ENCODE results near the gene TOMM20.
"Not testable (repeated sequence)": the region's sequence is repeated elsewhere in the genome, so short reads cannot be mapped to it uniquely, and the experiment has no call there.

TOMM20 gene

DNA sequence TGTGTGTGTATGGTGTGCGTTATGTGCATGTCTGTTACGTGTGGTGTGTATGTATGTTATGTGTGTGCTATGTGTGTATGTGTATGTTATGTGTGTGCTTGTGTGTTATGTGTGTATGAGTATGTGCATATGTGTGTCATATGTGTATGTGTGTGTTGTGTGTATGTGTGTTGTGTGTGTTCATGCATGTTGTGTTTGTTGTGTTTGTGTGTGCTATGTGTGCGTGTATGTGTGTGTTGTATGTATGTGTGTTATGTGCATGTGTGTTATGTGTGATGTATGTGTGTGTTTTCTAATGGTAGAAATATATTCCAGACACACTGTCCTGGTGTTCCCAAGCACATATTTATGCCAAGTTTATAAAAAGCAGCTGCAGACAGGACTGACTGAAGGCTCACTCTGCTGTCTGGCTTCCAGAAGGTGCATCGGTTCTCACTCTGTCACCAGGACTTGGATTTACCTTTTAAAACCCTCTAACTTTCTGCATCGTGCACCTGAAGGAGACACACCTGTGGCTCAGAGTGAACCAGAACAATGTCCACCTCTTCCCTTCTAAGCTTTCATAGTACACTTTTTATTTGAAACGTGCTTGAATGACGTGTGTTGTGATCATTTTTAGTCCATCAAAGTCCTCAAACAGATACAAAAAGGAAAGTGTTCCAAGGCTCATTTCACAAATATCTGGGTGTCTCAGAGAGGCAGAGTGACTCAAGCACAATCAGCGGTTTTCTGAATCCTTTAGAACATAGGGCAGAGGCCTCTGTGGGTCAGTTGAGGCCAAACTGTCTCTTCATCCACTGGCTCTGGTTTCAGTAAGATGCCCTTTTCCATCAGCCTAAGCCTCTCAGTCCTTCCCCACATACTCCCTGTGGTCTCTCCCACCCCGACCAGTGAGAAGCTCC is 49.9 kb downstream of the TOMM20 start:
- no peak for DNase-seq (ENCODE audit: low read depth)

- DNase-seq (ENCODE audit: low read depth): no peak
Measured at GRCh38 chr1:235077571-235078479, 50.8 kb downstream of the TOMM20 start.

DNA sequence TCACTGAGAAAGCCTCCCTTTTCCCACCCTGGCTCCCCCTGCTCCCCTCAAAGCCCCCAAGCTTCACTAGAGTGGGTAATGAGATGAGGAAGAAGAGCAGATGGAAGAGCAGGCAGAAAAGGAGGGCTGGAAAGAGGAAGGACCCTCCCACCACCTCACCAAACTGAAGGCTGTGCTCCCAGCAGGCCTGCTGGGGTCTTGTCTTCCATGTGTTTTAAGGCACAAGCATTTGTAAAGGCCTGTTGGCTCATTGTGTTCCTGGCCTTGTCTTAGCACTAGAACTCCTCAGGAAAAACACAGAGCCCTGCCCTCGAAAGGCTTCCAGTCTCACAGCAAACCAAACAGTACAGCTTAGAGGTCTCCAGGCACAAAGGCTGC is 51.5 kb downstream of the TOMM20 start:
- DNase-seq (ENCODE audit: low read depth): no peak

DNA sequence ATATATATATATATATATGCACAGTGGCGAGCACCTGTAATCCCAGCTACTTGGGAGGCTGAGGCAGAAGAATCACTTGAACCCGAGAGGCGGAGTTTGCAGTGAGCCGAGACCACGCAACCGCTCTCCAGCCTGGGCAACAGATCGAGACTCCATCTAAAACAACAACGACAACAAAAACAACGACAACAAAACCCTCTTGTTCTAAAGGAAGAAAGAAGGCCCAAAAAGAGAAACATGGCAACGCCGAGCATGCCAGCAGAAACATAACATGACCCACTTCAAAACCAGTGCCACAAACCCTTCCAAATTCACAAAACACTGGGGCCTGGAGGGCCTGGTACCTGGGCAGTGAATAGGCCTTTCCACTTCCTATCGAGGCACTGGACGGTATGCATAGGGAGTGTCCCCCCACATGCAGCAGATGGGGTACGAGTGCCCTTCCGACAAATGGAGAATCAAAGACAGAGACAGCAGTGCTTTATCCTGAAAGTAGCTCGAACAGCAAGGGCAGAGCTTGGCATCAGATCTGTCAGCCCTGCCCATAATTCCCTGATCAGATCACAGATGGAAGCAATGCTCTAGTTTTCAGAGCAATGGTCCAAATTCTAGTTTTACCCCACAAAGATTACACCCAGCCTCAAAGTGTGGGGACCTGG is 52.0 kb downstream of the TOMM20 start:
- no peak for DNase-seq (ENCODE audit: low read depth)

GRCh38 chr1:235075777-235076308 is 52.8 kb downstream of the TOMM20 start:
- no peak for DNase-seq (ENCODE audit: low read depth)

DNA sequence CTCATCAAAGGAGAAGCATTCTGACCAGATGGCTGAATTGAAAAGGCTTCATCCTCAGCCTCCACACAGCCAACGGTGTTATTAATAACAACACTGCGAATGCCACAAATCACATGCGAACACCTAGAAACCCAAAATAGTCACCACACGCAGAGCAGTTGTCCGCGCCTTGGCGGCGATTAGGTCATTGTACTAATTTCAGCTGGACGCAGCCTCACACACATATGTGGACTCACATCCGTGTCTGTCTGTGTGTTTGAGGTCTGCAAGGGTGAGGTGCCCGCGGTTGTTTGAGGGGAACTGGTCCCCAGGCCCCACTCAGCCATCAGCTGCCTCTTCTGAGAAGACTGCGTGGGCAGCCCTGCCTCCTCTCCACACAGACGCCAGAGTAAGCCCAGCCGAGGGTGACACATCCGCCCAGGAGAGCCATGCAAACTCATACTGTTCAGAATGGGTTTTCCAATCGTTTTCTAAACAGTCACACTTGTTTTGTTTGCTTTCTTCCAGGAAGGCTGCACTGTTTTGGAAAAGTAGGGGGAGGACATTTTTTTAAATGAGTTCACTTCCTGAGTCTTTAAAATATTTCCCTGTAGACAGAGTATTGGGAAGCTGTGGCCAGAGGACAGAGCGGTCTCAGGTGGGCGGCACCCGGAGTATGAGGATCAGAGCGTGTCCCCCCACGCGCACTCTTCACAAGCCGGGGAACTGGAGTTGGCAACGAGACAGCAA is 53.4 kb downstream of the TOMM20 start:
- peak; percentile 32 for DNase-seq (ENCODE audit: low read depth)

GRCh38 chr1:235074523-235075047 is 54.1 kb downstream of the TOMM20 start:
- no peak for DNase-seq (ENCODE audit: low read depth)

DNA sequence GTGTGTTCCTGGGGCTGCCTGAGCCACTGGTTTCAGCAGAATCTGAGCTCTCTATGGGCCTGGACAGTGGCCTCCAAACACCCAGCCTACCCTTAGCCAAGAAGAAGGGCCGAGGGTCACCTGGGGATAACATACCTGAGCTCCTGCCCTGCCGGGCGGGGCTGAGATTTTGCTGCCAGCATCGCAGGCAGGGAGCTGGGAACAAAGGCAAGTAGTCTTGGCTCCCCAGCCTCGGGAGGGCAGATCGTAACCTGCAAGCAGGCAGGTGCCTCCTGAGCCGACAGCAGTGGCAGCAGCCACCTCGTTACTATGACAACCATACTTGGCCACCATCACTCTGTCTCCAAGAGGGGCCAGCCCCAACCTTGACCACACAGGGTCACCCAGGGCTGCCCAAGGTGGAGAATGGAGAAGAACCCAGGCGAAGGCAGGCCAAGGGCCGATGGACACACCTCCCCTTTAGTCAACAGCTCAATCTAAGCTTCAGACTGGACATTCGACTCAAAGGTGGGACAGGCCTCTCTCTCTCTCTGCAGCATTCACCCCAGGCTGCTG is 54.6 kb downstream of the TOMM20 start:
- no peak for DNase-seq (ENCODE audit: low read depth)

DNA sequence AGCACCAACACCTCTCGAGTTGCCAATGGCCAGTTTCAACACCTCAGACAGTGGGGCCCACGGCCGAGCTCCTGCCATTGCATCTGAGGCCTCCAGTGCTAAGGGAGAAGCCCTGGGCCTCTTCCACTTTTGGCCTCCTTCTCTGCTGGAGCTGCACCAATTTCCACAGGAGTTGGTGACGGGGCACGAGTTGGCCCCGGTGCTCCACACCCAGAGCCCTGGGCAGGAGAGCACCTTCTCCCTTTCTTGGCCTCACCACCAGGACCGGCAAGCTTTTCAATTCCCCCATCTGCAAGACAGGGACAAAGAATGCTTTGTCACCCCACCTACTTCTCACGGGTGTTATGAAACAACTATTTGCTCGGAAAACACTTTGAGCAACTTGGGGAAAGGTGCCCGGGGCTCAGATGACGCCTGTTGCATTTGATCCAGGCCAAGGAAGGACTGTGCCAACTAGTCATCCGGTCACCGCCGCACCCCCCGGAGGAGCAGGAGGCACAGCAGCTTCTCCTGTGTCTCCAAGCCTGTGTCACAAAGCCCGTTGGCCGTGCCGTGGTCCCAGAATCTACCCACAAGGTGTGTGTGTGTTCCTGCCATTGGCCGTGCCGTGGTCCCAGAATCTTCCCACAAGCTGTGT is 55.2 kb downstream of the TOMM20 start:
- no peak for DNase-seq (ENCODE audit: low read depth)

- DNase-seq (ENCODE audit: low read depth): not testable (repeated sequence)
Measured at GRCh38 chr1:235072577-235072976, 56.1 kb downstream of the TOMM20 start.

- no peak for DNase-seq (ENCODE audit: low read depth)
Measured at GRCh38 chr1:235072096-235072495, 56.5 kb downstream of the TOMM20 start.

DNA sequence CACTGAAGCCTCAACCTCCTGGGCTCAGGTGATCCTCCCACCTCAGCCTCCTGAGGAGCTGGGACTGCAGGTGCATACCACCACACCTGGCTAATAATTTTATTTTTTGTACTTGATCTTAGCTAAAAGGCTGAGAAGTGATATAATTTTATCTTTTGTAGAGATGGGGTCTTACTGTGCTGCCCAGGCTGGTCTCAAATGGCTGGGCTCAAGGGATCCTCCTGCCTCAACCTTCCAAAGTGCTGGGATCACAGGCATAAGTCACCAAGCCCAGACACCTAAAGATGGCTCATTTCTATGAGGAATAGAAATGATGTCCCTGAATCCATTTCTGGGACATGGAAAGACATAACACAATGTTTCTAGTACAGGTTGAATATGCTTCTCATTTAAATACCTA is 57.8 kb downstream of the TOMM20 start:
- no peak for DNase-seq (ENCODE audit: low read depth)

GRCh38 chr1:235069577-235070563 is 58.8 kb downstream of the TOMM20 start:
- DNase-seq (ENCODE audit: low read depth): no peak

- no peak for DNase-seq (ENCODE audit: low read depth)
Measured at GRCh38 chr1:235069176-235069575, 59.5 kb downstream of the TOMM20 start.

DNA sequence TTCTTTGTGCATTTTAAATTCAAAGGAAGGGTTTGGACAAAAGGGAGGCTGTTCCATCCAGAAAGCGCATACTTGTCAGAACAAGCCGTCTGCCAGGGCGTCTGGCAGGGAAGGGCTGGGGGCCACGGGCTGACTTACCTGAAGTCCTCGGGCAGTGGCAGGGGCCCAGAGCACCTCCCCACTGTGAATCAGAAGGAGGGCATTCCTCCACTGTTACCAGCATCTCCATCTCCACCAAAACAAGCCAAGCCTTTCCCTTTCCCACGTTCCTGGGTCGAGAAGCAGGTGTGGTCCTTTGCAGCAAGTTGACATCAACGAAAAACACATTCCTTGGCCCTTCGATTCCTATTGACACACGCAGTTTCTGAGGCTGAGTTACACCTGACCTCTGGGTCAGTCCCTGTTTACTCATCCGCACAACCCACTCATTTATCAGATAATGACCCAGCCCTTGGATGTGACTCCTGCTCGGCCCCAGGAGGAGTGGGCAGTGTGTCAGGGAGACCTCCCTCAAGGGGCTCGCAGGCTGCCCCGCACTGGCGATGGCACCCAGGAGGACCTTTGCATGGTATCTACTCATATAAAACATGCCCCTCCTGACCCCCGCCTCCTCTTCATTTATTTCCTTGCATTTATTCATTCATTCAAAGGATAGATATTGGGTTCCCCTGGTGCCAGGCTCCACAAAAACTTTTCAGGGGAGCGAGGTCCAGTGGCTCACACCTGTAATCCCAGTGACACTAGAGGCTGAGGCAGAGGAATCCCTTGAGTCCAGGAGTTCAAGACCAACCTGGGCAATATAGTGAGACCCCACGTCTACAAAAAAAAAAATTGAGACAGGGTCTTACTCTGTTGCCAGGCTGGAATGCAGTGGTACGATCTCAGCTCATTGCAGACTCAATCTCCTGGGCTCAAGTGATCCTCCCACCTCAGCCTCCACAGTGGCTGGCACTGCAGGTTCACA is 60.2 kb downstream of the TOMM20 start:
- no peak for DNase-seq (ENCODE audit: low read depth)

DNA sequence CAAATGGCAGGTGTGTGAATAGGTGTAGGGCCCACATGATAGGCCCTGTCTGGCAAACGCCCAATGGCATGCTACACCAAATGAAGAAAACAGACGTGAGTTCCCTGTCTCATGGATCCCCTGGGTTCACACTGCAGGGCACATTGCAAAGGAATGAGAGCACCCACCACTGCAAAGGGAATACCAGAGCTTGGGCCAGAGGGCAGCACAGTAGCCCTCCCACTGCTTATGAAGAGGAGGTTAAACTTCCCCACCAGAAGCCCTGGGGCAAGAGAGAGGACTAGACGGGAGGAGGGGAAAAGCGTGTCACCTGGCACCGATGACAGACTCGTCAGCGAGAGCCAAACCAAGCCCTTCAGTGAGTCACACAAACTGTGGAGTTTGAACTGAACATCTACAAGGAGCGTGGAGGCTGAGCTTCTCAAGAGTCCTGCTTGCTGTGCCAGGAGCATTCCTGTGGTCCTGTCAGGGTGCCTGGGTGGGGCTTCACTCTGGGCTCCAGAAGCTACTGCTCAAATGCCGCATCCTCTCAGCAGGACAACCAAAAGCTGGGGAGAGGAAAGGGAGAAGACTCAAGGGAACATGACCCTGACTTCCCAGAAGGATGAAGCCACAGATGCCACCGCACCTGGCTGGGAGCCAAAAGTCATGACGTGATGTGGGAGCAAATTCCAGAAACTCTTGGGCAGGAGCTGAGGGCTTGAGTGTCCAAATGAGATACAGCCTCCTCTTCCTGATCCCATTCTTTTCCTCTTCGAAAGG is 61.1 kb downstream of the TOMM20 start:
- DNase-seq (ENCODE audit: low read depth): no peak

DNA sequence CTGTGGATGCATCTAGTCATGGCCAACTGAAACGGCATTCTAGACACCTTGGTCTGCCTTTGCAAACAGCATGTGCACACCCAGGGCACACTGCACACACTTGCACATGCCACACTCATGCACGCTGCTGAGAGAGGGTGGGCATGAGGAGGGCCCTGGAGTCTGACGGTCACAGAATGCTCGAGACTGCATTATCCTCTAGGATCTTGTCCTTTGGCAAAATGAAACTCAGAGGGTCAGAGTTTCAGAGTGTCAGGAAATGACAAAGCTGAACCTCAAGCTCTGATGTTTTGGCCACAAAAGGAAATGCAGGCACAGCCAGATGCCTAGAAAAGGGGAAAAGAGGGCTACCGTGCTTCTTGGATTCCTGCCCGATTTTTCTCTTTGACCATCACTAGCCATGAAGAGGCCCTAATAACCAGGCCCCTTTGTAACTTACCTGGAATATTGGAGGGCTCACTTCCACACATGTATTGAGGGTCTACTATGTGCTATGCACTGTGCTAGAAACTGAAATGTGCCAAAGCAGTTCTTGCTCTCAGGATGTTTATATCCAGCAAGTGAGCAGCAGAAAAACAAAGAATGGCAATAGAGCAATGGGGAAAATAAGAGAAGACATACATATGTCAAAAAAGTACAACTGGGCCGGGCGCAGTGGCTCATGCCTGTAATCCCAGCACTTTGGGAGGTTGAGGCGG is 65.4 kb downstream of the TOMM20 start:
- no peak for DNase-seq (ENCODE audit: low read depth)

Data from stimulated activated CD8-positive, alpha-beta memory T cell treated with anti-CD3 and anti-CD28 coated beads, Interleukin-15, amount 100 ng/mL, for 1 hour (primary cell).